NOMO-1 treated with DMSO at 0.1 percent for 48 hours (cell line): Measurements from ENCODE around the gene FBLN2.

Experiments
- DNase-seq: peaks from one replicate; lab custom pipeline; 2025; ENCODE audit not compliant: unreplicated experiment; lab: John Stamatoyannopoulos, UW

Gene FBLN2

DNA sequence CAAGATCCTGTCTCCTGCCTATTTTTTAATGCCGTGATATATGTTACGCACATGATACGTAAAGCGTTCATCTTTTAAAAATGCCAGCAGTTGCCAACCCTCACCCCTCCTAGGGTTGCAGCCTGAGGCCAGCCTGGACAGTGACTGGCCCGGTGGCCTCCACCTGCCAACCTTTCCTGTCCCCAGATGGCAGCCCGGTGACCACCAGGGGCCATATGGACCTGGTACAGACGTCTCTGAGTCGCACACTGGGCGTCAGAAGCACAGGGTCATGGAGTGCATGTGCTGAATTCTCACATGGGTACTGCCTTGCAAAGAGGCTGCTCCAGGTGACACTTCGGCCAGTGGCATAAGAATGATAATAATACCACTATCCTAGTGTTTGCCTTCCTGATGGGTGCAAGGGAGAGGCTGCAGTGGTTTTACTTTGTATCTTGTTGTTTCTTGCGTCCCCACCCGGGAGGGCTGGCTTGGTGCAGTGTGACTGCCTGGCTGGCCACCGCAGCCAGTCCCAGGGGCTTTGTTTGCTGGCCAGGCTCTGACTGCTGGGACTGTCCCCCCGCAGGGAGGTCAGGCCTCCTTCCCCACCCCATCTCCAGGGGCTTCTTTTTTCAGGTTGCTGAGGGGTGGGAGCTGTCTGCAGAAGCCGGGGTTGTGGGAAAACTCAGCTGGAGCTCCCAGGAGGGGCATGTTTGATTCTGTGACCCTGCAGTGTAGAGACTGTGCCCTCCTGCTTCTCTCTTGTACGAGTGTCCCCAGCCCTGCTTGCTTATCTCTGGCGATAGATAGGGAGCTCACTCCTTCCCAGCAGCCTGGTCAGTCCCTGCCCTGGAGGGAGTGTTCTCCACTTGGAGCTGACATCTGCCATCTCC lies 16.9 kb downstream of the FBLN2 start:
- no peak for DNase-seq

DNA sequence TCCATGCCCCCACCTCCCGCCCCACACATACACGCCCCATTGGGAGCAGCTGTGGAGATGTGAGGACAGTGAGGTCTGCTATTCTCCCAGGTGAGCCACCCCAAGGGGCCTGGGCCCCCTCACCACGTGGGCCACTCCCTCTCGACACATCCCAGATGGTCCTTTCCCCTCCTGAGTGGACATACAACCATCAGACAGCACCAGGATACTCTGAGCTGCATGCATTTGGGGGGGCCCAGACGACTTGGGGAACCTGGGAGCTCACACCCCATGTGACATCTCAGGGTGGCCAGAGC lies 17.5 kb downstream of the FBLN2 start:
- DNase-seq: no peak

DNA sequence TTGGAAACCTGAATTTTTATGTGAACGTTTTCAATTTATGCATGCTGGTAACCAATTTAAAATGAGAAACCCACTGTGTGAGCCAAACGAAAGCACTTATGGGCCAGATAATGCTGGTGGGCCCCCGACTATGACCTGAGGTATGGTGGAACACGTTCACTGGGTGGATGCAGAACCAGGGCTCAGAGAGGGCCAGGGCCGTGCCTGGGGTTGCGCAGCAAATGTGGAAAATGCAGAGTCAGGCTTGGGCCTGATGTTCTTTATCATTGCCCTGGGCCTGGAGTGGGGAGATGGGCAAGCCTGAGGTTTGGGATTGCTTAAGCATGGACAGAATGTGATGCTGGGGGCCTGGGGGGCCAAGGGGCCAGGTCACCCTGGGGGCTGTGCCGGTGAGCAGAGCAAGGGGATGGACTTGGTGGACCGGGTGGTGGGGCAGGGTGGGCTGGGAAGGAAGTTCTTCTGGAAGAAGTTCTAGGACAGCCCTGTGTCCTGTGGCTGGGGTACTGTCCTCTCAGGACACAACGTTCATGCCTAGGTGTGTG lies 17.9 kb downstream of the FBLN2 start:
- no peak for DNase-seq

DNA sequence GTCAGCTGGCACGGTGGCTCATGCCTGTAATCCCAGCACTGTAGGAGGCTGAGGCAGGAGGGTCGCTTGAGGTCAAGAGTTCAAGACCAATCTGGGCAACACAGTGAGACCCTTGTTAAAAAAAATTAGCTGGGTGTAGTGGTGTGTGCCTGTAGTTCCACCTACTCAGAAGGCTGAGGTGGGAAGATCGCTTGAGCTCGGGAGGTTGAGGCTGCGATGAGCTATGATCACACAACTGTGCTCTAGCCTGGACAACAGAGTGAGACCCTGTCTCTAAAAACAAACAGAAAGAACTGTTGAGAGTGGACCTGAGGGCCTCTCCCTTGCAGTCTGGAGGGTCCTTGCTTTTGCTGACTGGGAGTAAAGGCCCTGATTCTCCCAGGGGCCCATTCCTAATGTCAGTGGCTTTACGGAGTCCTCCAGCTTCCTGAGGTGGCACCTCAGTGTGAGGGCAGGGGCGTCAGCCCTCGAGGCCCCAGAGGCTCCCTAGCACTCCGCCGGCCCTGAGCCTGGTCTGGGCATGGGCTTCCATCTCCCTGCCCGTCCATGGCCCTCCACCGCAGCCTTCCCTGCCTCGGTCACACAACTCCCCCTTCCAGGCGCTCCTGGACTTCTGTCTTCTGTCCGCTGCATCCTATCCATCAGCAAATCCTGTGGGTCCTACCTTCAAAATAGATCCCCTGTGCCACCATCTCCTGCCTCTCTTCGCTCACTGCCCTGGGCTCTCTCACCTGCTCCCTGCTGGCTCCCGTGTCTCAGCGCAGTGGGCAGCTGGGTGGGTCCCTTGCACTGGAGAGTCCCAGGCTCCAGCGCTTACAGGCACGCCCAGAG lies 19.0 kb downstream of the FBLN2 start:
- no peak for DNase-seq

DNA sequence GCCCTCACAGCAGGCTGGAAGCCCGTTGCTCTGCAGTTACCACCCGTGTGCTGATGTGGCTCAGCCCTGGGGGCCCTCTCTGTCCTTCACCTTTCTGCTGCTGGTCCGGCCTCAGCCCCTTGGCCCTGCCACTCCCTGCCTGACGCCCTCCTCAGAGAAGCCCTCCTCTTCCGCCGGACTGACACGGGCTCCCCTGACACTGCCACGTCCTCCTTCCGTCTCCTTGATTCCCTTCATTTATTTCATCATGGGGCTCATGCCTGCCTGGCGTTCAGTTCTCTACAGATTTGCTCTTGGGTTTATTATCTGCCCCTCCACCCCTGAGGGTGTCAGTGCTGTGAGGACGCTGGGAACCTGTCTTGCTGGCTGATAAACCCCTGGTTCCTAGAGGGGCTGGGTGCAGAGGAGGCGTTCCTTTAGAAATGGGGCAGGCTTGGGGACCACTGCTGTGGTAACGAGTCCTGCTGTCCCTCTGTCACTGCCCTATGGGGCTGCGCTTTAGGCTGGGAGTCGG lies 19.6 kb downstream of the FBLN2 start:
- DNase-seq: no peak

DNA sequence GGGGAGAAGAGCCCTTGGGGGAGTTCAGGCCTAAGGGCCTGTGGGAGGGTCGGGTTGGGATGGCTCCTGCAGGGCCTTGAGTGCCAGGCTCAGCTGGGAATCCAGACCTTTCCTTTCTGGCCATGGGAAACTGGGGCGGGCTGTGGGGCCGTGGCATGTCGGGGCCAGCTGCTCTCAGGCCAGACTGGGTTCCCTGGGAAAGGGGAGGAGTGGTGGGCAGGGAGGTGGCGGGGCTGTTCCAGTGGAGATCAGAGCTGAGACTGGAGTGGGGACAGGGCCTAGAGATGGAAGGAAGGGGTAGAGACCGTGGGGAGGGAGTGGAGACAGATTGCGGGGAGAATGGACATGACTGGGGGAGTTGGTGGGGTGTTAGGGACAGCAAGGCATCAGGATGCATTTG lies 20.3 kb downstream of the FBLN2 start:
- no peak for DNase-seq

DNA sequence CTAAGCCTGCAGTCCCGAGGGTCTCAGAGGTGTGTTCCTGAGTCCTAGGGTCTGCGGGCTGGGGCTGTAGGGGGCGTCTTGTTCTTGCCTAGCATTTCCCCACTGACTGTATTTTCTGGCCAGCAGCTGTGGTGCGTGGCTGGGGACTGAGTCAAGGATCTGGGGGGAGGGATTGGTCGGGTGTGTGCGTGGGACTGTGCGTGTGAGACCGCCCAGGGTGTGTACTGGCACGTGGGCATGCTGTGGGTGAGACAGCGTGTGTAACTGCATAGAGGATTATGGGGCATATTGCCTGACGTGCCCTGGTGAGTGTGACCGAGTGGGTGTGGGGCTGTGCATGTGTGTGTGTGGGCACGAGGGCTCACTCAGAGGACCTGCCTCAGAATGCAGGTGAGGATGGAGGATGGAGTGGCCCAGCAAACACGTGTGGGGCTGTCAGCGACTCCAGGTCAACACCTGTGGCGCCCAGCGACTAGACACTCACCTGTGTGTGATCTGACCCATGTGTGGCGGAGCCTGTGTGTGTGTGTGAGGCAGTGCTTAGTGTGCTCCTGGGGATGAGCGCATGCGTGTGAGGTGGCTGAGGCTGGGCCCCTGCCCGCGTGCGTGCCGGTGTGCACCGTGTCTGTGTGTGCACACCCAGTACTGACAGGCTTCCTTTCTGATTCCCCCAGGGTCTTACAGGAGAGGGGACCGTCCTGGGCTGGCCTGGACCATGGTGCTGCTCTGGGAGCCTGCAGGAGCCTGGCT lies 20.9 kb downstream of the FBLN2 start:
- DNase-seq: no peak

DNA sequence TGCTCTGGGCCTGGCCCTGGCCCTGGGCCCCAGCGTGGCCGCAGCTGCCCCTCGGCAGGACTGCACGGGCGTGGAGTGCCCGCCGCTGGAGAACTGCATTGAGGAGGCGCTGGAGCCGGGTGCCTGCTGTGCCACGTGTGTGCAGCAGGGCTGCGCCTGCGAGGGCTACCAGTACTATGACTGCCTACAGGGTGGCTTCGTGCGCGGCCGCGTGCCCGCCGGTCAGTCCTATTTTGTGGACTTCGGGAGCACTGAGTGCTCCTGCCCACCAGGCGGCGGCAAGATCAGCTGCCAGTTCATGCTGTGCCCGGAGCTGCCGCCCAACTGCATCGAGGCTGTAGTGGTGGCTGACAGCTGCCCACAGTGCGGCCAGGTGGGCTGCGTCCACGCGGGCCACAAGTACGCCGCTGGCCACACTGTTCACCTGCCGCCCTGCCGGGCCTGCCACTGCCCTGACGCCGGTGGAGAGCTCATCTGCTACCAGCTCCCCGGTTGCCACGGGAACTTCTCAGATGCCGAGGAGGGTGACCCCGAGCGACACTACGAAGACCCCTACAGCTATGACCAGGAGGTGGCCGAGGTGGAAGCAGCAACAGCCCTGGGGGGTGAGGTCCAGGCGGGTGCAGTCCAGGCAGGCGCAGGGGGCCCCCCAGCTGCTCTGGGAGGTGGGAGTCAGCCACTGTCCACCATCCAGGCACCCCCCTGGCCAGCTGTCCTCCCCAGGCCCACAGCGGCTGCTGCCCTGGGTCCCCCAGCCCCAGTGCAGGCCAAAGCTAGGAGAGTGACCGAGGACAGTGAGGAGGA lies 21.7 kb downstream of the FBLN2 start:
- no peak for DNase-seq

DNA sequence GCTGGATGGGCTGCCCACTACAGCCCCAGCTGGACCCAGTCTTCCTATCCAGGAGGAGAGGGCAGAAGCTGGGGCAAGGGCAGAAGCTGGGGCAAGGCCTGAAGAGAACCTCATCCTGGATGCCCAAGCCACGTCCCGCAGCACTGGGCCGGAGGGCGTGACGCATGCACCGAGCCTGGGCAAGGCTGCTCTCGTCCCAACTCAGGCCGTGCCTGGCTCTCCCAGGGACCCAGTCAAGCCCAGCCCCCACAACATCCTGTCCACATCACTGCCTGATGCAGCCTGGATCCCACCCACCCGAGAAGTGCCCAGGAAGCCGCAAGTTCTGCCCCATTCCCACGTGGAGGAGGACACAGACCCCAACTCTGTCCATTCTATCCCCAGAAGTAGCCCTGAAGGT lies 22.3 kb downstream of the FBLN2 start:
- DNase-seq: no peak

DNA sequence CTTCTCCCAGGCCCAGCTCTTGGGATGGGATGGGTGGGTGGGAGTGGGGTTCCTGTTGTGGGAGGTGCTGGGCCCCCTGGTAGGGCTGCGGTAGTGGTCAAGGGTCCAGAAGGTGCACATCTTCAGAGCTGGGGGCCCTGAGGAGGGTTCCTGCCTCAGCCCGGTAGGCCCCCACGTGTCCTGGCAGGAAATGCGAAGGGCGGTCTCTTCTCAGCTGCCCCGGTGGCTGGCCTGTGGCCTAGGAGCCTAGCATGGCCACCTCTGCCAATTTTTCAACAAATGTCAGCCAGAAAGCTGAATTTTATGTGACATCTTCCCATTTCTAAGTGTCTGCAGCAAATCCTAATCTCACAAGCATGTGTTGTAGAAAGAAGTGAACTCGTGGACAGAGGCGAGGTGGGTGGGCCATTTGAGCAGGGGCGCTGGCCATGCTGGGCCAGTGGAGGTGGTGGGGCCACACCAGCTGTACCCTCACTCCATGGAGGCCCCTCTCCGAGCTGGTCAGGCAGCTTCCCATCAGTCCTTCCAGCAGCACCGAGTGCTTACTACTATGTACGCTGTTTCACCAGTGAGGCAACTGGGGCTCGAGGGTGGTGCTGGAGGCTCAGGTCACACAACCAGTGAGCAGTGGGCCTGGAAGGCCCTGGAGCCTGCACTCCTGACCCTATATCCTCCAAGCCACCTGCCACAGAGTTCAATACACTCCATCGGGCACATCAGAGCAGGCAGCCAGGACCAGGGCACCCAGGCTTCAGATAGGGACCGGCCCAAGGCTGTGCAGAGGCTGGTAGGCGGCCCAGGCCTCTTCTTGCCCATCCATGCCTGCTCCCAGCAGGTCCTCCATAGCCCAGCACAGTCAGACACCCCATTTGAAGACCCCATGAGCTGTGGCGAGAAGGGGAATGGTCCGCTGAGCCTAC lies 23.2 kb downstream of the FBLN2 start:
- no peak for DNase-seq

DNA sequence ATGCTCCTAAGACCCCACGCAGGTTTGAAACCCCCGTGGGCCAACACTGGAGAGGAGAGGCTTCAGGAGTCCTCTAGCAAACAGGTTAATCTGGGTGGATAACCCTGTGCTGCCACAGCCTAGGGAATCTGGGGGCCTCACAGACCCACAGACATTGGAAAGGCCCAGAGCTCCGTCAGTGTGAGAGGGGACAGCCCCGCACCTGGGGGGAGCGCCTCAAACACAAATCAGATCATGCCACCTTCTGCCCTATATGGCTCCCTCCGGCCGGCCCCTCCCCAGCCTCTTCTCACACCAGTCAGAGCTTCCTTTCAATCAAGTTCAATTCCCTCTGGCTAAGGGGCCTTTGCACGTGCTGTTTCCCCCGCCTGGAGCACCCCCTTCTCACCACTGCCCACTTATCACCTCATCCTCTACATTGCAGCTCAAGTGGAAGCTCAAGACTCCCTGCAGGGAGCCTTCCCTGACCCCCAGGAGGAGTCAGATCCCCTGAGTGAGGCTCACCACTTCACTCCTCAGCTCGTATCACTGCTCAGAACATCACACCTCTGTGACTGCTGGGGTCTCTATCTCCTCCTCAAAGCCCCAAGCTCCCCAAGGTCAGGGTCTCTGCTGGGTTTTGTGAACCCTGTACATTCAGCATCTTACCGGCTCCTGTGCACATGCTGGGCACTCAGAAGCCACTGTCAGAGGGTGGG lies 24.1 kb downstream of the FBLN2 start:
- no peak for DNase-seq

DNA sequence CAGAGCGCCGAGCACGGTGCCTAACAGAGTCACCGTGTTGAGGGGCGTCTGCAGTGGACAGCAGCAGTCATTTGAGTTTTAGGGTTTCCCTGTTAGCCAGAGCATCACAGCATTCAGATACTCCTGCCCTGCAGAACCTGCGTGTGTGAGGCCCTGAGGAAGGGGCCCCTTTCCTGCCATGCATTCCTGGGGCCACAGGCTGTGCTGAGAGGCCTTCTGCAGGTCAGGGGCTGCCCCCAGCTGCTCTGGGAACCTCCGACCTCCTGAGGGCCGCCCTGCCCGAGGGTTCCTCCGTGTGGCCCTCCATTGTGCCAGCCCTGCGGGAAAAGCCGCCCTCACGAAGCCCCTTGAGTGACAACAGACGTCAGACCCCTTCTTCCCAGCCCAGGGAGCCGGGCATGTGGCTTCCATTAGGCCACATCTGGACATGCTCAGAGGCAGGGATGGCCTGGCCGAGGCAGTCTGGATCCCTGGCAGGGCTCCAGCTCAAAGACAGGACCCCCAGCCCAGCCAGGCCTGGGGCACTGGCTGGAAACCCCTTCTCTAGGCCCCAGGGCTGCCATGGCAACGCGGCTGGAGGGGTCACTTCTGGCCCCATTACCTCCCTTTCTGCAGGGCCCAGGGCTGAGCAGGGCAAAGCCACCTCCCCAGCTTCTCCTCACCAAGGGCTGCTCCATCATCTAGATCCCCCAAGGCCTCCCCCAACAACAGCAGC lies 25.3 kb downstream of the FBLN2 start:
- DNase-seq: no peak

DNA sequence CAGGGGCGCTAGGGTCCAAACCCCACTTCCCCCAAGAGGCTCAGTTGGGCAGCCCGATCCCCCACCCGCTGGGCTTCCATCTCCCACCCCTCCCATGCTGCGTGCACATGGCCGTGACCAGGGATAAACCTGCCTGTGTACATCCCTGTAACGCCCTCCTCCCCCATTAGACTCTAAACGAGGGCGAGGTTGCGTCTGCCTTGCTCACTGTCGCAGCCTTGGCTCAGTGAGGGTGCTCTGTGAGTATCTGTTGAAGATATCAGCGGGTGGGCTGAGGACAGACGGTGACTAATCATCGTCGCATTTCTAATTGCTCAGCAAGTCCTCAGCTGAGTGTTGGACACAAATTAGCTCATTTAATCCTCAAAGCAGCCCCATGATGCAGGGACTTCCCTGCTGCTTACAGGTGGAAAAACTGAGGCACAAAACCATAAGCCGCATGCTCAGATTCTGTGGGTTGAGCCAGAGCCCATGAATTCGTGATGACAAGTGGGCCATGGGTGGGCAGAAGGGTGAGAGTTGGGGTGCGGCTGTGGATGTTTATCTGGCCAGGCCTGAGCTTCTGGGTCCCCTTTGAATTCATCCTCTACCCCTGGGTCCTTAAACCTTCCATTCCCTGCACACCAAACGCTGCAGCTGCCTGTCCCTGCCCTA lies 26.0 kb downstream of the FBLN2 start:
- DNase-seq: no peak

DNA sequence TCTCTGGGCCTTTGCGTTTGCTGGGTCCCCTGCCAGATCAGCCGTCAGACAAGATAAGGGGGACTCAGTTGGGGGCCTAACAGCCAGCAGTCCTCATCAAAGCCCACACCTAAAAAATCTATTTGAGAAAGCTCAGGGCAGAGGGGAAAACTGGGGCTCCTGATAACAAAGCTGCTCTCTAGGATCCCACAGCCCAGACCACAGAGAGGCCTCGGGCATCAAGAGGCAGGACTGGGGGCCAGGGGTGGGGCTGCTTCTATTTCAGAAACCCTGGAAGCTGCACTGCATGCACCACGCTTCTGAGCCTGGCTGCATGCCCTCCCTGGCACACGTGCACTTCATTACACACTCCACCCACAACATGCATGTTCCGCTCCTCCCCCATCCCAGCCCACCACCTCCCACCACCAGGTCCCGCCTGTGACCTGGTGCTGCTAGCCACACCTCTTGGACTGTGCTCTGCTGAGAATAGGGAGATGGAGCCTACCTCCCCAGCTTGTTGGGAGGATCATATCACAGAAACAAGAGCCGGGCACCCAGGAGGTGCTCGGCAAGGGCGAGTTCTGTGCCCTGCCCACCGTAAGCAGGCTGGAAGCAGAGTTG lies 26.6 kb downstream of the FBLN2 start:
- DNase-seq: no peak

DNA sequence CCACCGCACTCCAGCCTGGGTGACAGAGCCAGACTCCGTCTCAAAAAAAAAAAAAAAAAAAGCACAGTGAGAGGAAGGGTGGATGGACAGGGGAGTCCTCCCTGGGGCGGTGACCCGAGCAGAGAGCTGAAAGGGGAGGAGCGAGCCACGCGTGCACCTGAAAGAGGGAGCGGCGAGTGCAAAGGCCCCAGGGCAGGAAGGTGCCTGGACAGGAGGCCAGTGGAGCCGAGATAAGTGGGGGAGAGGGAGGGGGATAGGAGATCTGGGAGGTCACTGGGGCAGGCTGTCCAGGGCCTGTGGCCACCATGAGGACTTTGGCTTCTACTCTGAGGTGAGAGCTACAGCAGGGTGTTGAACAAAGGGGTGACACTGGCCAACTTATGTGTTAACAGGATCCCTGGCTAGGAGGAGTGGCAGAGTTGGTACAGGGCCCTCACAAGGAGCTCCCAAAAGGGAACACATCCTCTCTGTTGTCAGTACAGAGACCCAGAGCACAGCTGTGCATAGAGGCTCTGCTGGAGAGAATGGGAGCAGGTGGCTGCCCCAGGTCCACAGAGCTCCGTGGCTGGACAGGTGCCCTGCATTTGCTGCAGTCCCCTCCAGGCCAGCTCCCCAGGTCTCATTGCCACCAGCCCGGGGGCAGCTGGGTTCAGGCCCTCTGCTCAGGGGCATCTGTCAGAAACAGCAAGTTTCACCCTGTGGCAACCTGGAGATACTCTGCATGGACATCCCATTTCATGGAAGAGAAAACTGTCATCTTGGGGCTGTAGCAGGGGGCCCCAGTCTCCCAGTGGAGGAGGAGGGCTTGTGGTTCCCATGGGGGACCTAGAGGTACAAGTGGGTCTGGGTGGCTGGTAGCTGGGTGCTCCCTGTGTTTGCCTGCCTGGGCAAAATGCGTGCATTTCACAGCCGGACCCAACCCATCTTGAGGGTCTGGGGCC lies 28.5 kb downstream of the FBLN2 start:
- DNase-seq: no peak

DNA sequence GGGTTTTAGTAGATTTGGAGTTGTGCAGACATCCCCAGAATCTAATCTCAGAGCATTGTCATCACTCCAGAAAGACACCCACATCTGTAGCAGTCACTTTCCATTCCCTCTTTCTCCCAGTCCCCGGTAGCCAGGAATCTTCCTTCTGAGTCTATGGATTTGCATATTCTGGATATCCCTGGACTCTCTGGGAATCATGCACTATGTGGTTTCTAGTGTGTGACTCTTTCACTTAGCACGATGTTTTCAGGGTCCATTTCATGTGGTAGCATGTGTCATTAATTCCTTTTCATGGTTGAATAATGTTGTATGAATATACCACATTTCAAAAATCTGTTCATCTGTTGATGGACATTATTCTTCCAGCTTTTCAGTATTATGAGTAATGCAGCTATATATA lies 29.3 kb downstream of the FBLN2 start:
- no peak for DNase-seq
